Mesendoderm (in vitro differentiated cells): ENCODE data around the gene AFDN.

Experiments used
- DNase-seq: peaks from one replicate; pipeline ENCODE4 v3.0.0; 2013
- H2AK5ac ChIP-seq: 2 replicates; pipeline ENCODE4 v1.6.1; 2013; ENCODE audit warnings: low read length, inconsistent platforms
- H2BK120ac ChIP-seq: 2 replicates; pipeline ENCODE4 v1.6.1; 2013; ENCODE audit warnings: low read depth, mild to moderate bottlenecking, low read length, moderate library complexity, mixed read lengths
- H2BK15ac ChIP-seq: replicated peaks from 2 replicates; pipeline ENCODE4 v1.6.1; 2013; ENCODE audit warnings: low read depth, mild to moderate bottlenecking, moderate library complexity
- H2BK5ac ChIP-seq: 2 replicates; pipeline ENCODE4 v1.6.1; 2013; ENCODE audit warnings: low read length, inconsistent platforms
- H3K18ac ChIP-seq: 2 replicates; pipeline ENCODE4 v1.6.1; 2013; ENCODE audit warnings: mild to moderate bottlenecking, low read length, mixed read lengths
- H3K23ac ChIP-seq: one replicate; pipeline ENCODE4 v1.6.1; 2013; ENCODE audit warnings: low read length
- H3K27ac ChIP-seq: 2 replicates; pipeline ENCODE4 v1.5.1; 2013; ENCODE audit warnings: low read depth, mild to moderate bottlenecking, inconsistent platforms, low read length, moderate library complexity
- H3K27me3 ChIP-seq: 2 replicates; pipeline ENCODE4 v1.6.1; 2013; ENCODE audit warnings: low read length, control low read depth, mild to moderate bottlenecking, inconsistent platforms; ENCODE audit not compliant: insufficient read depth, poor library complexity
- H3K36me3 ChIP-seq: 2 replicates; pipeline ENCODE4 v1.6.1; 2013; ENCODE audit warnings: low read length, inconsistent platforms; ENCODE audit not compliant: control insufficient read depth, insufficient read depth
- H3K4ac ChIP-seq: one replicate; pipeline ENCODE4 v1.6.1; 2013; ENCODE audit warnings: low read depth, mild to moderate bottlenecking, low read length, moderate library complexity
- H3K4me1 ChIP-seq: 2 replicates; pipeline ENCODE4 v1.6.1; 2013; ENCODE audit warnings: low read depth, low read length, inconsistent platforms; ENCODE audit not compliant: control insufficient read depth
- H3K4me2 ChIP-seq: 2 replicates; pipeline ENCODE4 v1.6.1; 2013; ENCODE audit warnings: low read length
- H3K4me3 ChIP-seq: 2 replicates; pipeline ENCODE4 v1.5.1; 2013; ENCODE audit warnings: mild to moderate bottlenecking, low read length
- H3K56ac ChIP-seq: one replicate; pipeline ENCODE4 v1.6.1; 2013; ENCODE audit warnings: low read length
- H3K79me1 ChIP-seq: 2 replicates; pipeline ENCODE4 v1.6.1; 2013; ENCODE audit warnings: low read length, inconsistent platforms
- H3K79me2 ChIP-seq: 2 replicates; pipeline ENCODE4 v1.6.1; 2013; ENCODE audit warnings: mild to moderate bottlenecking, low read length; ENCODE audit not compliant: control insufficient read depth, insufficient read depth
- H3K9ac ChIP-seq: 2 replicates; pipeline ENCODE4 v1.6.1; 2013; ENCODE audit warnings: low read length, inconsistent platforms
- H4K5ac ChIP-seq: one replicate; pipeline ENCODE4 v1.6.1; 2013; ENCODE audit warnings: low read length
- H4K8ac ChIP-seq: one replicate; pipeline ENCODE4 v1.6.1; 2013; ENCODE audit warnings: low read depth, mild to moderate bottlenecking, control low read depth, low read length, moderate library complexity
- WGBS: extraction: QIAGEN DNeasy Blood & Tissue Kit; methylation state at CpG from one replicate; pipeline ENCODE4 v1.1.7; 2013; ENCODE audit warnings: low lambda C conversion rate, missing lambda C conversion rate; ENCODE audit not compliant: insufficient coverage; ENCODE audit errors: extremely low coverage; 5-methylcytosine and 5-hydroxymethylcytosine counted together

Gene AFDN

GRCh38 chr6:167978607-167979006, 151.9 kb downstream of the AFDN start:
- peak overlapping the region; percentile 87 for H2BK5ac ChIP-seq
- H3K23ac ChIP-seq, result no peak overlapping the region
- no peak overlapping the region for H3K4me3 ChIP-seq
- no peak overlapping the region for H4K8ac ChIP-seq
- peak overlapping the region; percentile 25 for H3K18ac ChIP-seq
- peak overlapping the region; percentile 37 for H2BK120ac ChIP-seq
- no peaks in the 10 kb centered on the region for H3K27me3 ChIP-seq
- H4K5ac ChIP-seq, result no peak overlapping the region
- no CpG with 5 or more reads among the region's 7 CpGs for WGBS
- peaks cover 7% of the 10 kb centered on the region for H3K4me1 ChIP-seq
- H3K36me3 ChIP-seq, result no peaks in the 10 kb centered on the region
- no peak overlapping the region for H3K56ac ChIP-seq
- H3K79me1 ChIP-seq, result no peaks in the 10 kb centered on the region
- peak overlapping the region; percentile 94 for H3K27ac ChIP-seq
- peak; percentile 76 for DNase-seq
- H3K4ac ChIP-seq, result no peak overlapping the region
- no peak overlapping the region for H2AK5ac ChIP-seq
- no peak overlapping the region for H3K4me2 ChIP-seq
- H3K79me2 ChIP-seq, result no peaks in the 10 kb centered on the region
- no peak overlapping the region for H2BK15ac ChIP-seq
- H3K9ac ChIP-seq, result no peak overlapping the region

- Histone ChIP-seq H4K5ac (peak overlapping the region; percentile 33), H3K4me3 (no peak overlapping the region), H2BK5ac (peak overlapping the region; percentile 86), H3K4me1 (peaks cover 6% of the 10 kb centered on the region), H3K79me1 (no peaks in the 10 kb centered on the region), H3K36me3 (no peaks in the 10 kb centered on the region), H3K56ac (peak overlapping the region; percentile 76), H2BK120ac (no peak overlapping the region), H3K9ac (peak overlapping the region; percentile 32), H4K8ac (no peak overlapping the region), H3K4ac (no peak overlapping the region), H3K27me3 (no peaks in the 10 kb centered on the region), H3K27ac (peak overlapping the region; percentile 66), H3K18ac (peak overlapping the region; percentile 2), H2BK15ac (no peak overlapping the region), H2AK5ac (peak overlapping the region; percentile 76), H3K23ac (no peak overlapping the region), H3K4me2 (no peak overlapping the region), H3K79me2 (no peaks in the 10 kb centered on the region)
- peak; percentile 60 for DNase-seq
- WGBS, result no CpG with 5 or more reads among the region's 12 CpGs
These were observed 152.9 kb downstream of the AFDN start for GRCh38 chr6:167979436-167980139.

GRCh38 chr6:167980911-167981580, 154.3 kb downstream of the AFDN start:
- H3K79me2 ChIP-seq, result no peaks in the 10 kb centered on the region
- H3K36me3 ChIP-seq, result no peaks in the 10 kb centered on the region
- H3K4me2 ChIP-seq, result no peak overlapping the region

GRCh38 chr6:167981916-167982462, 155.3 kb downstream of the AFDN start:
- H2AK5ac ChIP-seq, result no peak overlapping the region
- WGBS, result no CpG with 5 or more reads among the region's 7 CpGs
- no peaks in the 10 kb centered on the region for H3K36me3 ChIP-seq

More at GRCh38 chr6:167980911-167981580, 154.3 kb downstream of the AFDN start:
- Histone ChIP-seq H2BK5ac (no peak overlapping the region), H3K27me3 (no peaks in the 10 kb centered on the region), H3K56ac (no peak overlapping the region), H4K5ac (no peak overlapping the region), H2BK120ac (no peak overlapping the region), H2BK15ac (no peak overlapping the region), H3K79me1 (no peaks in the 10 kb centered on the region), H4K8ac (no peak overlapping the region), H3K9ac (no peak overlapping the region), H3K23ac (no peak overlapping the region), H2AK5ac (no peak overlapping the region), H3K4ac (no peak overlapping the region), H3K4me3 (no peak overlapping the region), H3K4me1 (peaks cover 6% of the 10 kb centered on the region), H3K27ac (no peak overlapping the region), H3K18ac (no peak overlapping the region)
- WGBS, result no CpG with 5 or more reads among the region's 3 CpGs
- DNase-seq, result no peak

GRCh38 chr6:167984144-167984719, 157.5 kb downstream of the AFDN start:
- H3K4me3 ChIP-seq, result no peak overlapping the region
- H3K9ac ChIP-seq, result no peak overlapping the region
- no CpG with 5 or more reads among the region's 11 CpGs for WGBS
- H3K4me2 ChIP-seq, result no peak overlapping the region
- DNase-seq, result no peak
- H2AK5ac ChIP-seq, result no peak overlapping the region
- H2BK120ac ChIP-seq, result no peak overlapping the region
- H3K27ac ChIP-seq, result no peak overlapping the region
- H2BK15ac ChIP-seq, result no peak overlapping the region
- no peaks in the 10 kb centered on the region for H3K79me1 ChIP-seq
- no peak overlapping the region for H4K8ac ChIP-seq
- no peak overlapping the region for H3K4ac ChIP-seq
- no peaks in the 10 kb centered on the region for H3K79me2 ChIP-seq
- H4K5ac ChIP-seq, result no peak overlapping the region
- H2BK5ac ChIP-seq, result no peak overlapping the region
- no peaks in the 10 kb centered on the region for H3K27me3 ChIP-seq
- no peaks in the 10 kb centered on the region for H3K36me3 ChIP-seq
- H3K56ac ChIP-seq, result no peak overlapping the region
- no peak overlapping the region for H3K18ac ChIP-seq
- peaks cover 5% of the 10 kb centered on the region for H3K4me1 ChIP-seq
- H3K23ac ChIP-seq, result no peak overlapping the region

More at GRCh38 chr6:167981916-167982462, 155.3 kb downstream of the AFDN start:
- Histone ChIP-seq H3K27ac (no peak overlapping the region), H3K9ac (no peak overlapping the region), H3K4ac (no peak overlapping the region), H3K4me2 (no peak overlapping the region), H2BK15ac (no peak overlapping the region), H3K79me1 (no peaks in the 10 kb centered on the region), H3K79me2 (no peaks in the 10 kb centered on the region), H4K8ac (no peak overlapping the region), H3K4me1 (peaks cover 6% of the 10 kb centered on the region), H3K4me3 (no peak overlapping the region), H3K56ac (no peak overlapping the region), H2BK5ac (no peak overlapping the region), H3K23ac (no peak overlapping the region), H3K27me3 (no peaks in the 10 kb centered on the region), H4K5ac (no peak overlapping the region), H3K18ac (no peak overlapping the region), H2BK120ac (no peak overlapping the region)
- DNase-seq, result no peak
